ENCODE measurements around the gene LRRN3.
A peak's percentile ranks its signal among the peaks of the same experiment; 100 is the strongest.

Gene LRRN3

GRCh38 chr7:111115966-111116365, 25.0 kb downstream of the LRRN3 start:
- DNase-seq = no peak
- no peaks in the 10 kb centered on the region for H3K9me3 ChIP-seq (ENCODE audit: control insufficient read depth, low read length)
- H3K27ac ChIP-seq (ENCODE audit: insufficient read depth, low read length, poor library complexity, severe bottlenecking) = no peak overlapping the region
- no peaks in the 10 kb centered on the region for H3K4me1 ChIP-seq (ENCODE audit: control insufficient read depth, insufficient read depth, low read length, poor library complexity, severe bottlenecking)
- H3K27me3 ChIP-seq (replicated peaks; ENCODE audit: control insufficient read depth, insufficient read depth, low read length, poor library complexity, severe bottlenecking) = no peaks in the 10 kb centered on the region
- H3K36me3 ChIP-seq (ENCODE audit: control insufficient read depth, insufficient read depth, low read length) = no peaks in the 10 kb centered on the region
- H3K4me3 ChIP-seq (ENCODE audit: insufficient read depth, low read depth, low read length, poor library complexity, severe bottlenecking) = no peak overlapping the region

- H3K9me3 ChIP-seq (ENCODE audit: control insufficient read depth, low read length) = no peaks in the 10 kb centered on the region
- H3K27ac ChIP-seq (ENCODE audit: insufficient read depth, low read length, poor library complexity, severe bottlenecking) = no peak overlapping the region
- no peaks in the 10 kb centered on the region for H3K27me3 ChIP-seq (replicated peaks; ENCODE audit: control insufficient read depth, insufficient read depth, low read length, poor library complexity, severe bottlenecking)
- no peaks in the 10 kb centered on the region for H3K36me3 ChIP-seq (ENCODE audit: control insufficient read depth, insufficient read depth, low read length)
- H3K4me1 ChIP-seq (ENCODE audit: control insufficient read depth, insufficient read depth, low read length, poor library complexity, severe bottlenecking) = no peaks in the 10 kb centered on the region
- DNase-seq = no peak
- no peak overlapping the region for H3K4me3 ChIP-seq (ENCODE audit: insufficient read depth, low read depth, low read length, poor library complexity, severe bottlenecking)
These were observed 36.1 kb downstream of the LRRN3 start for GRCh38 chr7:111126987-111127386.

- no peak overlapping the region for H3K27ac ChIP-seq (ENCODE audit: insufficient read depth, low read length, poor library complexity, severe bottlenecking)
- H3K36me3 ChIP-seq (ENCODE audit: control insufficient read depth, insufficient read depth, low read length) = no peaks in the 10 kb centered on the region
- DNase-seq = no peak
These were observed 38.5 kb downstream of the LRRN3 start for GRCh38 chr7:111129435-111129834.

GRCh38 chr7:111132833-111133232, 41.9 kb downstream of the LRRN3 start:
- no peak overlapping the region for H3K27ac ChIP-seq (ENCODE audit: insufficient read depth, low read length, poor library complexity, severe bottlenecking)
- H3K36me3 ChIP-seq (ENCODE audit: control insufficient read depth, insufficient read depth, low read length) = no peaks in the 10 kb centered on the region
- DNase-seq = no peak
- no peaks in the 10 kb centered on the region for H3K9me3 ChIP-seq (ENCODE audit: control insufficient read depth, low read length)
- H3K4me1 ChIP-seq (ENCODE audit: control insufficient read depth, insufficient read depth, low read length, poor library complexity, severe bottlenecking) = peaks cover 2% of the 10 kb centered on the region
- no peak overlapping the region for H3K4me3 ChIP-seq (ENCODE audit: insufficient read depth, low read depth, low read length, poor library complexity, severe bottlenecking)
- H3K27me3 ChIP-seq (replicated peaks; ENCODE audit: control insufficient read depth, insufficient read depth, low read length, poor library complexity, severe bottlenecking) = no peaks in the 10 kb centered on the region

More at GRCh38 chr7:111129435-111129834, 38.5 kb downstream of the LRRN3 start:
- Histone ChIP-seq H3K4me3 (ENCODE audit: insufficient read depth, low read depth, low read length, poor library complexity, severe bottlenecking) (no peak overlapping the region), H3K9me3 (ENCODE audit: control insufficient read depth, low read length) (no peaks in the 10 kb centered on the region), H3K4me1 (ENCODE audit: control insufficient read depth, insufficient read depth, low read length, poor library complexity, severe bottlenecking) (no peaks in the 10 kb centered on the region), H3K27me3 (replicated peaks; ENCODE audit: control insufficient read depth, insufficient read depth, low read length, poor library complexity, severe bottlenecking) (no peaks in the 10 kb centered on the region)

- H3K9me3 ChIP-seq (ENCODE audit: control insufficient read depth, low read length) = no peaks in the 10 kb centered on the region
- H3K4me1 ChIP-seq (ENCODE audit: control insufficient read depth, insufficient read depth, low read length, poor library complexity, severe bottlenecking) = peaks cover 9% of the 10 kb centered on the region
- no peaks in the 10 kb centered on the region for H3K27me3 ChIP-seq (replicated peaks; ENCODE audit: control insufficient read depth, insufficient read depth, low read length, poor library complexity, severe bottlenecking)
- no peaks in the 10 kb centered on the region for H3K36me3 ChIP-seq (ENCODE audit: control insufficient read depth, insufficient read depth, low read length)
- no peak overlapping the region for H3K4me3 ChIP-seq (ENCODE audit: insufficient read depth, low read depth, low read length, poor library complexity, severe bottlenecking)
- DNase-seq = peak in 2 of 3 donors; percentile 0 to 9
- H3K27ac ChIP-seq (ENCODE audit: insufficient read depth, low read length, poor library complexity, severe bottlenecking) = peak overlapping the region; percentile 49
These were observed 46.6 kb downstream of the LRRN3 start for GRCh38 chr7:111137296-111138192.

GRCh38 chr7:111138193-111138569, 47.3 kb downstream of the LRRN3 start:
- H3K9me3 ChIP-seq (ENCODE audit: control insufficient read depth, low read length) = no peaks in the 10 kb centered on the region
- H3K4me1 ChIP-seq (ENCODE audit: control insufficient read depth, insufficient read depth, low read length, poor library complexity, severe bottlenecking) = peaks cover 9% of the 10 kb centered on the region
- DNase-seq = peak; percentile 25 to 35 (median 28)
- no peaks in the 10 kb centered on the region for H3K27me3 ChIP-seq (replicated peaks; ENCODE audit: control insufficient read depth, insufficient read depth, low read length, poor library complexity, severe bottlenecking)
- peak overlapping the region; percentile 49 for H3K27ac ChIP-seq (ENCODE audit: insufficient read depth, low read length, poor library complexity, severe bottlenecking)
- no peak overlapping the region for H3K4me3 ChIP-seq (ENCODE audit: insufficient read depth, low read depth, low read length, poor library complexity, severe bottlenecking)
- H3K36me3 ChIP-seq (ENCODE audit: control insufficient read depth, insufficient read depth, low read length) = no peaks in the 10 kb centered on the region

- DNase-seq = no peak
- no peaks in the 10 kb centered on the region for H3K9me3 ChIP-seq (ENCODE audit: control insufficient read depth, low read length)
- no peaks in the 10 kb centered on the region for H3K27me3 ChIP-seq (replicated peaks; ENCODE audit: control insufficient read depth, insufficient read depth, low read length, poor library complexity, severe bottlenecking)
- no peak overlapping the region for H3K4me3 ChIP-seq (ENCODE audit: insufficient read depth, low read depth, low read length, poor library complexity, severe bottlenecking)
- no peaks in the 10 kb centered on the region for H3K36me3 ChIP-seq (ENCODE audit: control insufficient read depth, insufficient read depth, low read length)
- H3K4me1 ChIP-seq (ENCODE audit: control insufficient read depth, insufficient read depth, low read length, poor library complexity, severe bottlenecking) = peaks cover 9% of the 10 kb centered on the region
- peak overlapping the region; percentile 49 for H3K27ac ChIP-seq (ENCODE audit: insufficient read depth, low read length, poor library complexity, severe bottlenecking)
These were observed 47.7 kb downstream of the LRRN3 start for GRCh38 chr7:111138586-111138985.

- Histone ChIP-seq H3K27me3 (replicated peaks; ENCODE audit: control insufficient read depth, insufficient read depth, low read length, poor library complexity, severe bottlenecking) (no peaks in the 10 kb centered on the region), H3K9me3 (ENCODE audit: control insufficient read depth, low read length) (no peaks in the 10 kb centered on the region), H3K4me1 (ENCODE audit: control insufficient read depth, insufficient read depth, low read length, poor library complexity, severe bottlenecking) (peaks cover 9% of the 10 kb centered on the region), H3K27ac (ENCODE audit: insufficient read depth, low read length, poor library complexity, severe bottlenecking) (no peak overlapping the region), H3K36me3 (ENCODE audit: control insufficient read depth, insufficient read depth, low read length) (no peaks in the 10 kb centered on the region), H3K4me3 (ENCODE audit: insufficient read depth, low read depth, low read length, poor library complexity, severe bottlenecking) (no peak overlapping the region)
- DNase-seq = no peak
These were observed 49.4 kb downstream of the LRRN3 start for GRCh38 chr7:111140091-111140865.

GRCh38 chr7:111145472-111145871, 54.5 kb downstream of the LRRN3 start:
- H3K4me1 ChIP-seq (ENCODE audit: control insufficient read depth, insufficient read depth, low read length, poor library complexity, severe bottlenecking) = no peaks in the 10 kb centered on the region
- no peaks in the 10 kb centered on the region for H3K9me3 ChIP-seq (ENCODE audit: control insufficient read depth, low read length)
- H3K27me3 ChIP-seq (replicated peaks; ENCODE audit: control insufficient read depth, insufficient read depth, low read length, poor library complexity, severe bottlenecking) = no peaks in the 10 kb centered on the region
- no peak for DNase-seq
- no peak overlapping the region for H3K27ac ChIP-seq (ENCODE audit: insufficient read depth, low read length, poor library complexity, severe bottlenecking)
- no peak overlapping the region for H3K4me3 ChIP-seq (ENCODE audit: insufficient read depth, low read depth, low read length, poor library complexity, severe bottlenecking)
- no peaks in the 10 kb centered on the region for H3K36me3 ChIP-seq (ENCODE audit: control insufficient read depth, insufficient read depth, low read length)

GRCh38 chr7:111146136-111146535, 55.2 kb downstream of the LRRN3 start:
- H3K4me1 ChIP-seq (ENCODE audit: control insufficient read depth, insufficient read depth, low read length, poor library complexity, severe bottlenecking) = no peaks in the 10 kb centered on the region
- H3K27ac ChIP-seq (ENCODE audit: insufficient read depth, low read length, poor library complexity, severe bottlenecking) = no peak overlapping the region
- no peak overlapping the region for H3K4me3 ChIP-seq (ENCODE audit: insufficient read depth, low read depth, low read length, poor library complexity, severe bottlenecking)
- no peaks in the 10 kb centered on the region for H3K36me3 ChIP-seq (ENCODE audit: control insufficient read depth, insufficient read depth, low read length)
- no peaks in the 10 kb centered on the region for H3K27me3 ChIP-seq (replicated peaks; ENCODE audit: control insufficient read depth, insufficient read depth, low read length, poor library complexity, severe bottlenecking)
- DNase-seq = no peak
- no peaks in the 10 kb centered on the region for H3K9me3 ChIP-seq (ENCODE audit: control insufficient read depth, low read length)

All from effector memory CD4-positive, alpha-beta T cell (primary cell).